ENCODE results near the gene DEK.
"Not testable (repeated sequence)": the region's sequence is repeated elsewhere in the genome, so short reads cannot be mapped to it uniquely, and the experiment has no call there.

The DEK gene

GRCh38 chr6:18192026-18192425 is 72.3 kb downstream of the DEK start:
- no peak for DNase-seq

DNA sequence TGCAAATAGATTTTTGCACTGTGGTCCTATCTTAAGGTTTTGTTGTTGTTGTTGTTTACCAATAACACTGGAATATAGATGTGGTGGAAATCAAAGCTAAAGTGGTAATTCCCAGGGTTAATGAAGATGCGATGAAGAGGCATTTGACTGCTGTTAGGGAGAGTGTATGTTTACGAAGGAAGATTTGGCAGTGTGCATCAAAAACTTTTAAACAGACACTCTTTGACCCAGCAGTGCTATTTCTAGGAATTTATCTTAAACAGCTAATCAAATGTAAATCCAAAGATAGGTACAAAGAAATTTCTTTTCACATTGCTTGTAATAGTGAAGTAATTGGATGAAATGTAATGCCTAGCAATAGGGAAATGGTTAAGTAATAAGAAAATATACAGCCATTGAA is 75.1 kb downstream of the DEK start:
- DNase-seq = no peak

- no peak for DNase-seq
Measured at GRCh38 chr6:18187701-18188100, 76.6 kb downstream of the DEK start.

- no peak for DNase-seq
Measured at GRCh38 chr6:18186540-18187250, 77.6 kb downstream of the DEK start.

DNA sequence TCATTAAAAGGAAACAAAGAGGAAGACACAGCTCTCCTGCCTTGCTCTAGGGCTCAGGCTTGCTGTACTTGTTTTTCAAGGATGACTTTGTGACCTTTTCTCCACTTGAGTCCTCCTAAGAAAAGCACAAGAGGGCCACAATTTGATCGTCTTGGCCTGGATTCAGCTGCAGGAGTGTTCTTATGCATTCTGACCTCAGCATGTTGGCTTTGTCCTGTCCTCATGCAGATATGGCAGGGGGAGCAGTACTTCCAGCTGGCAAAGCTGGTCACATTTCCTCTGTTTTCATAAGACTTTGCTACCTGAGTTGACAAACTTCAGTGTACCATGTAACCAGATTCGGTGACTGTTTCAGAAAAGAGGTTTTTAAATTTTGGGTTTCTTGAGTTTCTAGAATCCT is 78.3 kb downstream of the DEK start:
- no peak for DNase-seq

DNA sequence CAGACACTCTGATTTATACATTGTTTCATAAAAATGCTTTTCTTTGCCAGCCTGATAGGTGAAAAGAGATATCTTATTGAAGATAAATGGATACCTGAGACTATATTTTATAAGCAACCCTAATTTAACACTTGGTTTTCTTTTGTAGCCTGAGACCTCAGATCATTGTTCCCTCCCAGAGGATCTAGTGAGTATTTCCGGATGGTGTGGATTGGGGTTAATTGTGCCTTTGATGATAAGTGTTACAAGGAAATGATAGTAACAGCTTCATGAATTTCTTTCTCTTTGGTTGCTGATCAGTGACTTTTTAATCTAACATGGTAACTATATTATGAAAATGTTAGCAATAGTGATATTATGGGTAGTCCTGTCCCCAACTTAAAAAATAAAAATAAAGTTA is 78.7 kb downstream of the DEK start:
- no peak for DNase-seq

GRCh38 chr6:18183766-18184165 is 80.6 kb downstream of the DEK start:
- DNase-seq = no peak

- no peak for DNase-seq
Measured at GRCh38 chr6:18182568-18182967, 81.8 kb downstream of the DEK start.

DNA sequence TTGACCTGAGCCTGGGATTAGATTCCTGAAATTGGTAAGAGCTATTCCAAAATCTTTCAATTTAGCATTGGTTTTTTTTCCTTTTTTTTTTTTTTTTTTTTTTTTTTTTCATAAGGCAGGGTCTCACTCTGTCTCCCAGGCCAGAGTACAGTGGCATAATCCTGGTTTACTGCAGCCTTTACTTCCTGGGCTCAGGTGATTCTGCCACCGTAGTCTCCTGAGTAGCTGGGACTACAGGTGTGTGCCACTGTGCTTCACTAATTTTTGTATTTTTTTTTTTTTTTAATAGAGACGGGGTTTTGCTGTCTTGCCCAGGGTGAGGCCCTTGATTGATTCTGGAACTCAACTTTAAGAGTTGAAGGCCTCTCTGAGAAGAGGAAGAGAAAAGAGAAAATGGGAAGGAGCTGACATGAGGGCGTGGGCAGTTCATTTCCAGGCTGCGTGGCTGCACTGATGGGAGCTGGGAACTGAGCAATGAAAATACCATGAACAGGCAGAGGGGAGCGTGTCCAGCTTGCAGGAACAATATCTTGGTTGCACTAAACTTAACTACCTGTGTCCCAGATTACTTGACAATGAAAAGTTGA is 84.5 kb downstream of the DEK start:
- no peak for DNase-seq

DNA sequence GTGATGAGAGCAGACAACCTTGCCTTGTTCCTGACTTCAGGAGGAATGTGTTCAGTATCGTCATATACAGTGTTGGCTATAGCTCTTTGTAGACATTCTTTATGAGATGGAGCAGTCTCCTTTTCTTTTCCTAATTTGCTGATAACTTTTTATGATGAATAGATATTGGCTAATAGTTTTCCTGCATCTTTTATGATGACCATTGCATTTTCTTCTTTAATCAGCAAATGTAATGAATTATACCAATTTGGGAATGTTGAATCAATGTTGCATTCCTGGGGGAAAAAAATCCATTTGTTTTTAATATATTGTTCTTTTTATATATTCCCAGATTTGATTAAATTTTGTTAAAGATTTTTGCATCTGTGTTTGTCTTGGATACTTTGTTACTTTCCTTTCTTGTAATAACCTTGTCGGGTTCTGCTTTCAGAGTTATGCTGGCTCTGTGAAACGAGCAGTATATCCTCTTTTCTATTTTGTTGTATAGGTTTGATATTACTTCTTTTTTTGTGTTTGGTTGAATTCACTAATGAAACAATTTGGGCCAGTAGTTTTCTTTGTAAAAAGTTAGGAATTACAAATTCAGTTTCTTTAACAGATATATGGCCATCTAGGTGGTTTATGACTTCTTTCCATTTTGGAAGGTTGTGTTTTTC is 85.2 kb downstream of the DEK start:
- DNase-seq = no peak

DNA sequence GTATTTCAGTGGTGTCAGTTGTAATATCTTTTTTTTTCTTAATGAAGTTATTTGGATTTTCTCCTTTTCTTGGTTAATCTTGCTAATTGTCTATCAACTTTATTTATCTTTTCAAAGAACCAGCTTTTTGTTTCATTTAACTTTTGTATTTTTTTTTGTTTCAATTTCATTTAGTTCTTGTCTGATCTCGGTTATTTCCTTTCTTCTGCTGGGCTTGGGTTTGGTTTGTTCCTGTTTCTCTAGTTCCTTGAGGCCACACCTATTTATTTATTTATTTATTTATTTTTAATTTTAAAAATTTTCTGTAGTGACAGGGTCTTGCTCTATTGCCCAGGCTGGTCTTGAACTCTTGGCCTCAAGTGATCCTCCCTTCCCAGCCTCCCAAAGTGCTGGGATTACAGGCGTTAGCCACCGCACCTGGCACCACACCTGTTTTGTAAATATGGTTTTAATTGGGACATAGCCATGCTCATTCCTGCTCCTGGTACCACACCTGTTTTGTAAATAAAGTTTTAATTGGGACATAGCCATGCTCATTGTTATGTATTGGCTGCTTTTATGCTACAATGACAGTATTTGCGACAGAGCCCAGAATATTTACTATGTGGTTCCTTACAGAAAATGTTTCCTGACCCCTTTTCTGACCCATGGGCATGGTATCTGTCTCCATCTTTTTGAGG is 86.9 kb downstream of the DEK start:
- no peak for DNase-seq

DNA sequence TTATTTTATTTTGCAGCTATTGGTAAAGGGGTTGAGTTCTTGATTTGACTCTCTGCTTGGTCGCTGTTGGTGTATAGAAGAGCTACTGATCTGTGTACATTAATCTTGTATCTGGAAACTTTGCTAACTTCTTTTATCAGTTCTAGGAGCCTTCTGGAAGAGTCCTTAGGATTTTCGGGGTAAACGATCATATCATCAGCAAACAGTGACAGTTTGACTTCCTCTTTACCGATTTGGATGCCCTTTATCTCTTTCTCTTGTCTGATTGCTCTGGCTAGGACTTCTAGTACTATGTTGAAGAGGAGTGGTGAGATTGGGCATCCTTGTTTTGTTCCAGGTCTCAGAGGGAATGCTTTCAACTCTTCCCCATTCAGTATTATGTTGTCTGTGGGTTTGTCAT is 88.1 kb downstream of the DEK start:
- DNase-seq = not testable (repeated sequence)
